Left colon (tissue), 2 donors: Measurements from ENCODE around the gene RAX. TPM values are rescaled to one million over a fixed set of nuclear protein-coding genes. Genes with fewer than 3 reads are reported as not detected.
"Not testable (repeated sequence)": the region's sequence is repeated elsewhere in the genome, so short reads cannot be mapped to it uniquely, and the experiment has no call there.

Experiments
- ATAC-seq: fragments of 200-7000 bp; cut with Tn5 transposase; one replicate; pipeline ENCODE4 v1.9.1; 2020; ENCODE audit warnings: mild to moderate bottlenecking, moderate library complexity
- DNase-seq, 2 donors: peaks; one replicate each; pipeline ENCODE4 v3.0.0-alpha.2; 2020
- intact Hi-C, 2 donors: fragments of 100-400 bp; cut with DNase I in 1 of 2; cut with micrococcal nuclease in 1 of 2; formaldehyde crosslinking; loops; one replicate each; pipeline versions ENCODE4 v1.11.2 to v1.14.0; 2022; cut with DNase I, micrococcal nuclease
- total RNA-seq, 2 donors: library from RNA; stranded (reverse); fragmentation: NEBNext Ultra II Directional; extraction: Animal tissue kit (Norgen Biotek cat#: 25700); gene quantifications; one replicate each; pipeline ENCODE4 v1.2.1, GENCODE V29; 2021
- donor health status: DM: no; HTN: no; CAD: no.
- donor health status: DM: yes; HTN: yes; CAD: no.

Gene RAX
- total RNA-seq, 2 donors from 2014 or later, result not detected

DNA sequence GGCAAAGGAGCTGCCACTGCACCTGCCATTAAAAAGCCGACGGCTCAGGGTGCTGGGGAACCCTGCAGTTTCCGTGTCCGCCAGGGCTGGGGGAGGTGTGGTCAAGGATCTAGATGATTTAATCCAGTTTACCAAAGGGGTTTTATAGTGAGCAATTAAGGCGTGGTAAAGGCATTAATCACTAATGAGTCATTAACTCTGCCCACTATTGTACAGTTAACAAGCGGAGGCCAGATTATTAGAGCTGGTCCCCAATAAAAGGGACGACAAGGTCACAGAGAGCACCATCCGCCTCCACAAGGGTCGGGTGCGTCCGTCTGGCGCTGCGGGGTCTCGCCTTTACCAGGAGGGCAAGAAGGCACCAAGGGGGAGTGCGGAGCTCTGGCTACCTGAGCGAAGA is 9.6 kb downstream of the RAX start:
- intact Hi-C loops, result no loop called here
- DNase-seq (no peak), ATAC-seq (no peak)

DNA sequence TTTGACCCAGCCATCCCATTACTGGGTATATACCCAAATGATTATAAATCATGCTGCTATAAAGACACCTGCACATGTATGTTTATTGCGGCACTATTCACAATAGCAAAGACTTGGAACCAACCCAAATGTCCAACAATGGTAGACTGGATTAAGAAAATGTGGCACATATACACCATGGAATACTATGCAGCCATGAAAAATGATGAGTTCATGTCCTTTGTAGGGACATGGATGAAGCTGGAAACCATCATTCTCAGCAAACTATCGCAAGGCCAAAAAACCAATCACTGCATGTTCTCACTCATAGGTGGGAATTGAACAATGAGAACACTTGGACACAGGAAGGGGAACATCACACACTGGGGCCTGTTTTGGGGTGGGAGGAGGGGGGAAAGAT is 11.0 kb downstream of the RAX start:
- intact Hi-C loops, result not testable (repeated sequence)

DNA sequence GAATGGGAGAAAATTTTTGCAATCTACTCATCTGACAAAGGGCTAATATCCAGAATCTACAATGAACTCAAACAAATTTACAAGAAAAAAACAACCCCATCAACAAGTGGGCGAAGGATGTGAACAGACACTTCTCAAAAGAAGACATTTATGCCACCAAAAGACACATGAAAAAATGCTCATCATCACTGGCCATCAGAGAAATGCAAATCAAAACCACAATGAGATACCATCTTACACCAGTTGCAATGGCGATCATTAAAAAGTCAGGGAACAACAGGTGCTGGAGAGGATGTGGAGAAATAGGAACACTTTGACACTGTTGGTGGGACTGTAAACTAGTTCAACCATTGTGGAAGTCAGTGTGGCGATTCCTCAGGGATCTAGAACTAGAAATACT is 11.4 kb downstream of the RAX start:
- intact Hi-C loops, ATAC-seq: not testable (repeated sequence)

More for the DNA sequence above, 11.0 kb downstream of the RAX start:
- not testable (repeated sequence) for DNase-seq, ATAC-seq

DNA sequence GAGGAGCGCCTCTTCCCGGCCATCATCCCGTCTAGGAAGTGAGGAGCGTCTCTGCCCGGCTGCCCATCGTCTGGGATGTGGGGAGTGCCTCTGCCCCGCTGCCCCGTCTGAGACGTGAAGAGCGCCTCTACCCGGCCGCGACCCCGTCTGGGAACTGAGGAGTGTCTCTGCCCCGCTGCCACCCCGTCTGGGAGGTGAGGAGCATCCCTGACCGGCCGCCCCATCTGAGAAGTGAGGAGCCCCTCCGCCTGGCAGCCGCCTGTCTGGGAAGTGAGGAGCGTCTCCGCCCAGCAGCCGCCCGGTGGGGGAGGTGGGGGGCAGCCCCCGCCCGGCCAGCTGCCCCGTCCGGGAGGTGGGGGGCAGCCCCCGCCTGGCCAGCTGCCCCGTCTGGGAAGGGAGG is 17.8 kb downstream of the RAX start:
- DNase-seq, ATAC-seq, intact Hi-C loops: not testable (repeated sequence)

More for the DNA sequence above, 11.4 kb downstream of the RAX start:
- DNase-seq, result not testable (repeated sequence)

DNA sequence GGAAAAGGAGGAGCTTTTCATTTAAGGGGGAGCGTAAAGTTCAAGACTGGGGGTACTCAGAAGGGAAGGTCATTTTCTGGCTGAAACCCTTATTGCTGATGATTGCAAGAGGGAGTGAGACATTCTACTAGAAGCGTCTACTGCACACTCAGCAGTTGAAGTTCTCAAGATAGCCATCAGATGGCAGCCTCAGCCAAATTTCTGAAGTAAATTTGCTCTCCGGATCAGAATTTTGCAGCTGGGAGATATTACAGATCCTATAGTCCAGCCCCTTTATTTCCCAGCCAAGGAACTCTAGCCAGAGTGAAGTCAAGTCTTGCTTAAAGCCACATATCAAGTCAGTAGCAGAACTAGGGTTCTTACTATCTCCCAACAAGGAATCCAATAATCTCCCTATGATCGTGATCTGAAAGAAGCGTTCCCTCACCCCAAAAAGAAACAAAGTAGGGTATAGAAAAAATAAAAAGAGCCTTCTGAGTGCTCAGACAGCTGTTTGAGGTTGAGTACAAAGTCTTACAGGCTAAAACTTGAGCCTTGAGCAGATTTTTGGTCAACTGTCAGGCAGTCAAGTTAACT is 24.0 kb downstream of the RAX start:
- peak in 1 of 2 donors; percentile 29 for DNase-seq
- intact Hi-C loops, result loop anchor here in 1 of 2 donors (10.0 kb wide), 2 partner anchors 156 to 576 kb away; no protein-coding TSS in a partner anchor
- ATAC-seq, result peak; percentile 49

DNA sequence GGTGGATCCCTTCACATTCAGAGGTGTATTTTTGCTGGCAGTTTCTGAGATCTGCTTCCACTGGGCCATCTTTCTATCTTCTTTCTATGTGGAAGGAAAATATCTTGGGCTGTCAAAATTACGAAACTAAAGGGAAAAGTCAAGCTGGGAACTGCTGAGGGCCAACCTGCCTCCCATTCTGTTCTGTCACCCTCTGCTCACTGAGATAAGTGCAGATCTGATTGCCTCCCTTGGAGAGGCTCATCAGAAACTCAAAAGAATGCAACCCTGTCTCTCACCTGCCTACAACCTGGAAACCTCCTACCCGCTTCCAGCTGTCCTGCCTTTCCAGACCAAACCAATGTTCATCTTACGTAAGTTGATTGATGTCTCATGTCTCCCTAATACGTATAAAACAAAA is 26.5 kb downstream of the RAX start:
- DNase-seq, result no peak
- ATAC-seq, result no peak
- intact Hi-C loops, result loop anchor here in 1 of 2 donors (10.0 kb wide), 2 partner anchors 158 to 578 kb away; no protein-coding TSS in a partner anchor

DNA sequence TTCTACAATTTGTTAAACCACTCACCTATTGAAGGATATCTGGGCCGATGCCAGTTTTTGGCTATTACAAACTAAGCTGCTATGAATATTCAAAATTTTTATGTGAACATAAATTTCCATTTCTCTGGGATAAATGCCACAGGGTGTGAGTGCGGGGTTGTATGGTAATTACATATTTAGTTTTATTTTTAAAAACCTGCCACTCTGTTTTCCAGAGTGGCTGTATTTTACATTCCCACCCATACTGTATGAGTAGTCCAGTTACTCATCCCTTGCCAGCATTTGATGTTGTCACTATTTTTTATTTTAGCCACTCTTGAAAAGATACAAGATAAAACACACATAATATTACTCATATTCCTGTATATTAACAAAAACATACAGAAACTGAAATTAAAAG is 30.3 kb downstream of the RAX start:
- no peak for ATAC-seq
- DNase-seq, result no peak
- intact Hi-C loops, result loop anchor here in 1 of 2 donors (10.0 kb wide), 2 partner anchors 162 to 582 kb away; no protein-coding TSS in a partner anchor

DNA sequence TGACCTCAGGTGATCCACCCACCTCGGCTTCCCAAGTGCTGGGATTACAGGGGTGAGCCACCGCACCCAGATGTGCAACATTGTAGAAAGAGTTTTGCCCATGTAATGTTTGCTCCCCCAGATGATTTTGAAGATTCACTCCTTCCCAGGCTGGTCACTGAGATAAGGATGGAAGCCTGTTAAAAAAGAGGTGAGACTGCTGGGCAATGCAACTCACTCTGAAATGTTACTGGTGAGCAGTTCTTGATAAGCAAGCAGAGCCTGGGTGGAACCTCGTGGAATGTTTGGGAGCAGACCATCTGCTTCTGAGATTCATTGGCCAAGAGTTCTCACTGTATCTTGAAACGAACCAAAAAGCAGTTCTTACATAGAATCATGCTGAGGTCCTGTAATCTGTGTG is 33.6 kb downstream of the RAX start:
- ATAC-seq, result no peak
- intact Hi-C loops, result loop anchor here in 1 of 2 donors (10.0 kb wide), 2 partner anchors 165 to 585 kb away; no protein-coding TSS in a partner anchor
- DNase-seq, result no peak

DNA sequence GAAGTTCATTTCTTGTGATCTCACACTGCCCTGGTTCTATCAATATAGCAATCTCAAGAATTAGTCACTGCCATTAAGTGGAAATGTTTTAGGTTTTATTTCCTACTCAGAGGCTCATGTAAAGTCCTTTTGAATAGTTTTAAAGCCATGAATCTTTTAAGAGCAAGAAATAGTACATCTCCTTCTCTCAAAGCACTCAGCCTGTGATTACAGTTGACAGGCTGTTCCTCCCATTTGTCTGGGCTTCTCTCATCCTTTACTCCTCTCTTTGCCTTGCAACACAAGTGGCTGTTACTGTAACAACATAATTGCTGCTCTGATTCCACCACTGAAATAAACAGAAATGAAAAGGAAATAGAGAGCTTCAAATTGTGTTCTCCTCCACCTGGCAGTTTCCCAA is 34.9 kb downstream of the RAX start:
- intact Hi-C loops, result no loop called here
- no peak for DNase-seq
- no peak for ATAC-seq

DNA sequence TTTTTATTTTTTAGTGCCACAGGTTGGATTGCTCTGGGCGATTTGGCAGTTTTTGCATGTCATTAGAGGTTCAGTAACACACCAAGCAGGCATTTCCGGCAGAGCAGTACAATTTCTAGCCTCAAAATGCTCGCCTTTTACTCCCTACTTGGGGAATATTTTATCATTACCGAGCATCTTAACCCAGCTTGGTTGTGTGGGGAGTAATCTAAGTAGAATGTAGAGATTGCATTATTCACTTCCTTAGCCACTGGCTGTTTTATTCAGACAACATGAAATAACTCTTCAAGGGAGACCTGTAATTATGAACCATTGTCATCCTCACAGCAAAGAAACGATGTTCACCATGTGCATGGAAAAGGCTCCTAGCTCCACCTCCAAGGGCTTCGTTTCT is 40.2 kb downstream of the RAX start:
- DNase-seq (no peak), ATAC-seq (no peak)
- intact Hi-C loops, result no loop called here

DNA sequence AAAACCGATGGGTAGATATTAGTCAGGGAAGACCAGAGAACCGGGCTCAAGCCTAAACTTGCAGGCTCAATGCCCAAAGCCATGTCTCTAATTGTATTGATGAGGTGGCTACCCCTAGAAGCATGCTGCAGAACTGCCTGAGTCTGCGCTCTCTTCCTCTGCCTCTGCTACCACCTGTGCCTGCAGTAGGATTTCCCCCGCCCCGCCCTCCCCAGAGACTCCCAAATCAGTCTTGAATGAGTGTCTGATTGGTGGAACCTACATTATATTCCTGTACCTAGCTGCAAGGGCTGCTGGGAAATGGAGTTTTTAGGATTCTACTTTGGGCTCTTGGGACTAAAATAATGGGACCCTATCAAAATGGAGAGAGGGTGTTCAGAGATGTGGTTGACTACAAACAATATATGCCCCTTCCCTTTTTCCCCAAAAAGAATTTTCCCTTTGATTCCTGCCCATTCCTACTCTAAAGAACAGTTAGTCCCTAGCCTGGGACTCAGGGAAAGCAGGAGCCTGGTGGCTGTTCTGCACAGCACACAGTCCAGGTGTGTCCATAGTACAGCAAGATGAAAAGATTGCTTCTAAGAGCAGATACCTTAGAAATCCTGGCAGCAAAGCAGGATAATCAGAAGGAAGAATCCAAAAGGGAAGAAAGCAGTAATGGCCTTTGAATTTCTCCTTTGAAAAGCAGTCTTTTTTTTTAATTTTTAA is 40.8 kb downstream of the RAX start:
- intact Hi-C loops, result no loop called here
- no peak for ATAC-seq

DNA sequence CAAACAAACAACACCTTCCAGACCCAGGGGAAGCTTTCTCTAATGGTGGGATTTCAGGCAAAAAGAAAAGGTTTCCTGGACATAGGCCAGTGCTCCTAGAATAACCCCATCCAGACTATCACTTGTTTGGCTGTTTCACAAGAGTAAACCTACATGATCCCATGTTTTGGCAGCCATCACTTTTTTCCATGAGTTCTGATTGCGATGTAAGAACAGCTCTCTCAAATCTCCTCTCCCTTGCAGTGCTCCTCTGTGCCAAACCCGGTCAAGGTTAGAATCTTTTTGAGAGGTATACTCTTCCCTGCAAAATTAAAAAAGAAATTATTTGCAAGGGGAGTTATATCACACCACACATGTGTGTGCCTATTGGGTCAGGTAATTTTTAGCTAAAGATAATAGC is 41.4 kb downstream of the RAX start:
- ATAC-seq, result no peak
- DNase-seq, result no peak
- intact Hi-C loops, result no loop called here

More for the DNA sequence above, 40.8 kb downstream of the RAX start:
- no peak for DNase-seq

DNA sequence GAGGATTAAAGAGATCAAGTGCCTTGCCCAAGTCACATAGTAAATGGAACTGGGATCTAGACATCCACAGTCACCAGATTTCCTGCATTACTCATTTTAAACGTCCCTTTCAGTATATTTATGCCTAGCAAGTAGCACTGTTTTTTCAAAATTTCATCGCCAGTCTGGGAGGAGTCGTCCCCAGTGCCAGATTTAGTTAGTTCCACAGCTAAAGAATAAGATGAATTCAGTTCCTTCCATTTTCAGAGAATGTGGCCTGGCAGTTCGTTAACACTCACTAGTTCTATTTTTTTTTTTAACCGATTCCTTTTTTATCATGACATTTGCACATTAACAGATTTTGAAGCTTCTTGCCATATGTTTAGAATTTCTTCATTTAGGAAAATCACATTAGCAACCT is 42.1 kb downstream of the RAX start:
- no peak for ATAC-seq
- no peak for DNase-seq
- intact Hi-C loops, result no loop called here

DNA sequence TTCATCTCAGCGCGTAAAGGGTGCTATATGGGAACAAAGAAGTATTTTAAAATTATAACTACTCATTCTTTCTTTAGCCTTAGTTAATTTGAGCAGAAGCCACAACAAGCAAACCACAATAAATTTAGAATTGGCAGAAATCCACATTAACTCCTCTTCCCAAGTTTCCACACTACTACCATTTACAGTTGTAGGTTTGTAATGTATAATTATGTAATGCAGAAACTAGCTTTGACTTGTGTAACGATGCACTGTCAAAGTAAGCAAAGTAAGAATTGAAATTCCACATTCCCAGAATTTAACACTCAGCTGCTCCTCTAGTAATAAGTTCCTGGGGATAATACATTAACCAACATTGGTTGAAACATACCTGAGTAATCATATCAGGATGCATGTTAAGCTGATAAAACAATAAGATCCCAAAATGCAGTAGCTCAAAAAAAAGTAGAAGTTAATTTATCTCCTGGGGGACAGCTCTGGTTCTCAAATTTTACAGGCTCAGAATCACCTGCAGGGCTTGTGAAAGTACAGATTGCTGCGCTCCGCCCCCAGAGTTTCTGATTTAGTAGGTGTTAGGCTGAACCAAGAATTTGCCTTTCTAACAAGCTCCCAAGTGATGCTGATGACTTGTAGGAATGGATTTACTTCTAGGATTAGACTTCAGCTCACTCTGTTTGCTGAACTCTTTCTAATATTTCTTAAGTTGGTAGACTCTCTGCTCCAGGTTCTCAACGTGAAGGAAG is 43.4 kb downstream of the RAX start:
- intact Hi-C loops, result no loop called here
- no peak for DNase-seq
- no peak for ATAC-seq

DNA sequence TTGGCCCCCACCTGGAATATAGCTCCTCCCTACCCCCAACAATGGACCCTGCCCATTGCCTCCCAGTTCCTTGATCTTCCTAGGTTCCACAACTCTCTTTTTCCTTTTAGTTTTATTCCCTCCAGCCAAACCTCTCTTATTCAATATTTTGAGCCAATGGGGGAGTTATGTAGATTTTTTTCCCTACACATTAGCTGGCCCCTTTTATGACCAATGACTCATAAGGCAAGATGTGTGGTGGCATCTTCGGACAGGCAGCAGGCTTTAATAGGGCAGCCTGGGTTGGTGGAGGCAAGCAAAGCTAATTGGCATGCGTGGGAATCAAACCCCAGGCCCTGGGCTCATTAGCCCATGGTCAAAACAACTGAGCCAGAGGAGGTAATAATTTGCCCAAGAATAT is 44.1 kb downstream of the RAX start:
- DNase-seq, result no peak
- ATAC-seq, result no peak
- intact Hi-C loops, result no loop called here

DNA sequence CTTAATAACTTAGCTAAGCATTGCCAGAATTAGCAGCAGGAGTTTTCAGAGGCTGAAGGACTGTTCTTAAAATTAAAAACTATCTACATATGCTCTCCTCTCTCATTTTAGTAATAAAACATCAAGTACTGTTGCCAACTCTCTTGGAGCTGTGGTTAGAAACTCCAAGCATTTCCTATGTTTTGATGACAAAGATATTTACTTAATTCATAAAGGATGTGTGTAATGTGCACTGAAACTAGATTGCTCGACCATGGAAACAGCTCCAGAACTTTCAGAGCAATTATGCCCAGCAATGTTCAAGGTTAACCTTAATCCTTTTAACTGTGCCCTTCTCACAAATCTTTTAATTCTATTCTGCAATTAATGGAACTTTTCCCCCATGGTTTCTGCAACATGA is 44.9 kb downstream of the RAX start:
- intact Hi-C loops, result no loop called here
- ATAC-seq, result no peak
- no peak for DNase-seq

DNA sequence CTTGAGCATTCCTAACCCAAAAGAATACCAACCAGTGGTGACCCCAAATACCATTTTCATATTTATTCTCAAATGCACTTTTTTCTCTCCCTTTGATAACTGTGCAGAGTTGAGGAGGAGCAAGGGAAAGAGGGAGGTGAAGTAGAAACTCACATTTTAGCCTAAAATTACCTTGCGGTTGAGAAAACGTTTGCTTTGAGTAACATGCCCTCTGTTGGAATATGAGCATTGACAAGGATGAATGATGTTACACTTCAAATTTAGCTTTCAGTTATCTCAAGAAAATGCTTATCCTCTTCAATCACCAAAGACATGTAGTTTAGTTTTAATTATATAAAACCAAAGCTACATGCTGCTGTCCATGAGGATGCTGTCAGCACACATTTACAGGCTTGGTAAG is 50.9 kb downstream of the RAX start:
- intact Hi-C loops, result no loop called here
- DNase-seq (no peak), ATAC-seq (no peak)

DNA sequence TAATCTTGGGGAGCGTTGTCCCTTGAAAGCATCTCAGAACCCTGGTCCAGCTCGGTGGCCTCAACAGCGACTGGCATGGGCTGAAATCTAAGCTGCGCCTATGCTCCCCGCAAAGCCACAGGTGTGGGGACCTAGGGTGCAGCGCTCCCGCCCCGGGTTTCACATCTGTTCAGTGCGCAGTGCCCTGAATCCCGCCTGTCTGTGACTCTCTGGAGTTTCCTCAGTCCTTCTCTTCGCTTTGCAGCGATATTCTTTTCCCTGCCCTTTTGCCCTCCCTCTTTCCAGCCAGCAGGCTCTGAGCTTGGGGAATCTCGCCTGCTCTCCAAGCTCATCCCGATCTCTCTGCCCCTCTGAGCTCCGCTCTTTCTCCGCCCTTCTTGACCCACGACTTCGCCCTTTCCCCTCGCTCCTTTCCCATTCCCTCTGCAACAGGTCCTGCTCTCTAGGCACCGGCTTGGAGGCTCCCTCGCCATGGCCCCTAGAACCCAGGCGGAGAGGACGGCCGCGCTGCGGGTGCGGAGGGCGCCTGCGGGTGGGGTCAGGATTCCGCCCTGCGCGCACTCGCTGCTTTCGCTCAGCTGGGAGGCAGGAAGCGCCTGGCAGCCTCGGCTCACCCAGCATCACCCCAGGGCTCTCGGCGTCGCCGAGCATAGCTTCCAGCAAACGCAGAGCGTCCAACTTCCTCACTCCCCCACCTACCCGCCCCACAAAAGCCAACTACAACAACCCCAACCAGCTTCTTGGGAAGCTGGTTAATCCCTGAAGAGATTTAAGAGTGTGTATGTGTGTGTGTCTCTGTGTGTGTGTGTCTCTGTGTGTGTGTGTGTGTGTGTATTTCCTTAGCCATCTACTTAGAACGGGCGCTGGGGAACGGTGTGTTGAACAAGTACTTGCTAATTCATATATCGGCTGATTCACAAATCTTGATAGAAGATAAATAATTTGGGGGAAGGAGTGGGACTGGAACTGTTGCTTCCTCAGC is 52.2 kb downstream of the RAX start:
- intact Hi-C loops, result no loop called here
- no peak for DNase-seq
- no peak for ATAC-seq
